Erythroblast (primary cell): ENCODE results near the gene PPP4R2.
"Not testable (repeated sequence)": the region's sequence is repeated elsewhere in the genome, so short reads cannot be mapped to it uniquely, and the experiment has no call there.

Experiments used
- DNase-seq, 2 experiments: peaks; one replicate each; lab custom pipeline; 2025; lab: John Stamatoyannopoulos, UW
- GATA1 ChIP-seq: IDR thresholded peaks from 2 replicates; pipeline ENCODE4 v1.6.1; 2011; ENCODE audit warnings: low read depth, mild to moderate bottlenecking, control low read depth, low read length, moderate library complexity
- POLR2A ChIP-seq: IDR thresholded peaks from 2 replicates; pipeline ENCODE4 v1.6.1; 2011; ENCODE audit warnings: mild to moderate bottlenecking, low read length

PPP4R2 gene

GRCh38 chr3:73055583-73055982, 59.0 kb downstream of the PPP4R2 start:
- TF ChIP-seq POLR2A: no peak
- no peak for TF ChIP-seq GATA1
- DNase-seq: no peak

- TF ChIP-seq POLR2A: no peak
- TF ChIP-seq GATA1: no peak
- DNase-seq: peak; percentile 35 to 50
These were observed 59.6 kb downstream of the PPP4R2 start for GRCh38 chr3:73056014-73056844.

GRCh38 chr3:73056845-73057150, 60.2 kb downstream of the PPP4R2 start:
- no peak for DNase-seq
- TF ChIP-seq POLR2A (no peak), GATA1 (no peak)

- TF ChIP-seq GATA1 (no peak), POLR2A (no peak)
- no peak for DNase-seq
These were observed 63.7 kb downstream of the PPP4R2 start for GRCh38 chr3:73060302-73060723.

- DNase-seq: no peak
- no peak for TF ChIP-seq GATA1
- TF ChIP-seq POLR2A: no peak
These were observed 64.8 kb downstream of the PPP4R2 start, which contains the start of gene EBLN2 for GRCh38 chr3:73061416-73061815. TSS of gene EBLN2 (plus strand) at chr3:73061659. CDS start at chr3:73062082, 423 bp downstream.

- DNase-seq: not testable (repeated sequence)
These were observed 69.6 kb downstream of the PPP4R2 start for GRCh38 chr3:73066243-73066642.

GRCh38 chr3:73068419-73068818, 71.8 kb downstream of the PPP4R2 start:
- no peak for TF ChIP-seq POLR2A
- TF ChIP-seq GATA1: no peak
- DNase-seq: no peak

- DNase-seq: no peak
- TF ChIP-seq GATA1 (no peak), POLR2A (no peak)
These were observed 72.6 kb downstream of the PPP4R2 start for GRCh38 chr3:73069187-73069586.

GRCh38 chr3:73069775-73070444, 73.3 kb downstream of the PPP4R2 start:
- DNase-seq: no peak
- TF ChIP-seq POLR2A: no peak
- TF ChIP-seq GATA1: no peak

- DNase-seq: no peak
- no peak for TF ChIP-seq GATA1
- no peak for TF ChIP-seq POLR2A
These were observed 74.3 kb downstream of the PPP4R2 start for GRCh38 chr3:73070675-73071575.

- DNase-seq: no peak
- TF ChIP-seq POLR2A (no peak), GATA1 (no peak)
These were observed 75.3 kb downstream of the PPP4R2 start for GRCh38 chr3:73071952-73072351.

GRCh38 chr3:73072634-73073033, 76.0 kb downstream of the PPP4R2 start:
- TF ChIP-seq GATA1: no peak
- TF ChIP-seq POLR2A: no peak
- no peak for DNase-seq

GRCh38 chr3:73073091-73073707, 76.6 kb downstream of the PPP4R2 start:
- no peak for TF ChIP-seq POLR2A
- no peak for TF ChIP-seq GATA1
- peak in 1 of 2 experiments; percentile 16 for DNase-seq
